KBM-7 (cell line): ENCODE data around the gene PHOSPHO2.
"Not testable (repeated sequence)": the region's sequence is repeated elsewhere in the genome, so short reads cannot be mapped to it uniquely, and the experiment has no call there.

Source experiments
- DNase-seq: peaks from one replicate; pipeline ENCODE4 v3.0.0-alpha.2; 2015
- in situ Hi-C: fragments of 300-500 bp; cut with MboI; formaldehyde crosslinking; loops from 2 replicates; pipeline ENCODE4 v1.14.3; 2020; ENCODE audit warnings: low sequenced_read_pairs, low pct_unique_long_range_greater_than_20kb, mixed read lengths

Gene PHOSPHO2

DNA sequence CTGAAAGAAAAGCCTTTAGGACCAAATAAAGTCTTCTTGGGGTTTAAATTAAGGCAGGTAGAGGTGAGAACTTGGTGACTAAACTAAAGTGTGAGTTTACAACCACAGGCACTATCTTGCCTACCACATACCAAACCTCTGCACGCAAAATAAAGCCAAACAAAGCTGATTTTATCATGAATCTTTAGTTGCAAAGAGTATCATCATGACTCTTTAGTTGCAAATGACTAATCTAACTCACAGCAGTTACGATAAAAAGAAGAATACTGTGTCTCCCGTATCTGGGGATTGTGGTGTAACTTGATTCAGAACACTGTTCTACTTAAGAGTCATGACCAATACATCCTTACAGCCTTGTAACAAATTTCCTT, 11.2 kb upstream of the PHOSPHO2 start:
- no peak for DNase-seq
- in situ Hi-C loops, result no loop called here

DNA sequence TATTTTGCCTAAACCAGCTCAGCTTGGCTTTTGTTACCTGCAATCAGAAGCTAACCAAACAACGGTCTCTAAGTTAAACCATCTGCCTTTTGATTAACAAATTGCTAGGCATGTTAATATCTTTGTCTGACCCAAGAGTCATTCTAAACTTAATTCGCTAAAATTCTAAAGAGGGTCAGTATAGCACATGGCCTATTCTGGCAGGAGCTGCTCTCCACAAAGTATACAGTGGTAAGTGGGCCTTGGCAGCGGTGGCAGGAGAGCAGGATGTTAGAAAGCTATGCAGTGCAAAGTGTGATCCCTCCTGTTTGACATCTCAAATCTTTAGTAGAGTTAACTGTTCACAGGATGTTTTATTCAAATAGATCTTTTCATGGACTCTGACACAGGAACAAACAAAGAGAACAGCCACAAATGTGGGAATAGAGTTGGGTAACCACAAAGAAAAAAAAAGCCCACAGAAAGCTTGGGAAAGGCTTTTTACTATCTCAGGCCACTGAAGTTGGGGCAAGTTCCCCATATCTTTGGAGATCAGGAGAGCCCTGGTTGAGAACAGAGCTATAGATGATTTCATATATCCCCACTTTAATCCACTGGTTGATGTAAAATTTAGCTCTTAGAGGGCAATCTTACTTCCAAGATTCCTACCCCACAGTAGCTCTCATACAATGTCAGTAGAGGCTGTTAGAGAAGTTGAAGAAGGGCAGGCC, 10.7 kb upstream of the PHOSPHO2 start:
- DNase-seq, result no peak
- in situ Hi-C loops, result no loop called here

DNA sequence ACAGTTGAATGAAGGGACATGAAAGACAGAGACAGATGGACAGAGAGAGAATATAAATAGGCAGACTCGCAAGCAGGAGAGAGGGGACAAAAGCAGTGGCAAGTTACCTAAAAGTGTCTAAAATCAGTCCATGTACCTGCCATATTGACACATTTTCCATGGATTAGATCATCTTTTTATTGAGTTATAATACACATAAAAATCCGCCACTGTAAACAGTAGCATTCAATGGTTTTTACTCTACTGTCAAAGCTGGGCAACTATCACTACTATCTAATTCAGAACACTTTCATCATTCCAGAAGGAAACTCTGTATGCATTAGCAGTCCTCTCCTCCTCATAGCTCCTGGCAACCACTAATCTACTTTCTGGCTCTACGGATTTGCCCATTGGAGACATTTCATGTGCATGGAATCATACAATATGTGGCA, 10.1 kb upstream of the PHOSPHO2 start:
- DNase-seq, result no peak
- in situ Hi-C loops, result no loop called here

DNA sequence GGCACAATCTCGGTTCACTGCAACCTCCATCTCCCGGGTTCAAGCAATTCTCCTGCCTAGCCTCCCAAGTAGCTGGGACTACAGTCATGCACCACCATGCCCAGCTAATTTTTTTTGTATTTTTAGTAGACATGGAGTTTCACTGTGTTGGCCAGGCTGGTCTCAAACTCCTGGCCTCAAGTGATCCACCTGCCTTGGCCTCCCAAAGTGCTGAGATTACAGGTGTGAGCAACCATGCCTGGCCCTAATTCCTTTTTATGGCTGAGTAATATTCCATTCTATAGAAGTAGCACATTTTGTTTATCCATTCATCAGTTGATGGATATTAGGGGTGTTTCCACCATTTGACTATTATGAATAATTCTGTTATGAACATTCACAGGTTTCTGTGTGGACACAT, 9.6 kb upstream of the PHOSPHO2 start:
- DNase-seq, in situ Hi-C loops: not testable (repeated sequence)

DNA sequence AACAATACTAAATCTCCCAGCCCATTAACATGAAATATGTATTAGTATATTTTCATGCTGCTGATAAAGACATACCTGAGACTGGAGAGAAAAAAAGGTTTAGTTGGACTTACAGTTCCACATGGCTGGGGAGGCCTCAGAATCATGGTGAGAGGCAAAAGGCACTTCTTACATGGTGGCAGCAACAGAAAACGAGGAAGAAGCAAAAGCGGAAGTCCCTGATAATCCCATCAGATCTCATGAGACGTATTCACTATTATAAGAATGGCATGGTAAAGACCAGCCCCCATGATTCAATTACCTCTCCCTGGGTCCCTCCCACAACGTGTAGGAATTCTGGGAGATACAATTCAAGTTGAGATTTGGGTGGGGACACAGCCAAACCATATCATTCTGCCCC, 7.4 kb upstream of the PHOSPHO2 start:
- in situ Hi-C loops, DNase-seq: not testable (repeated sequence)

DNA sequence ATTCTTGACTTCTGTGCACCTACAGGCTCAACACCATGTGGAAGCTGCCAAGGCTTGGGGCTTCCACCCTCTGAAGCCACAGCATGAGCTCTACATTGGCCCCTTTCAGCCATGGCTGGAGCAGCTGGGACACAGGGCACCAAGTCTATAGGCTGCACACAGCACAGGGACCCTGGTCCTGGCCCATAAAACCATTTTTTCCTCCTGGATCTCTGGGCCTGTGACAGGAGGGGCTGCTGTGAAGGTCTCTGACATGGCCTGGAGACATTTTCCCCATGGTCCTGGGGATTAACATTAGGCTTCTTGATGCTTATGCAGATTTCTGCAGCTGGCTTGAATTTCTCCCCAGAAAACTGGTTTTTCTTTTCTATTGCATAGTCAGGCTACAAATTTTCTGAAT, 6.3 kb upstream of the PHOSPHO2 start:
- DNase-seq, in situ Hi-C loops: not testable (repeated sequence)

DNA sequence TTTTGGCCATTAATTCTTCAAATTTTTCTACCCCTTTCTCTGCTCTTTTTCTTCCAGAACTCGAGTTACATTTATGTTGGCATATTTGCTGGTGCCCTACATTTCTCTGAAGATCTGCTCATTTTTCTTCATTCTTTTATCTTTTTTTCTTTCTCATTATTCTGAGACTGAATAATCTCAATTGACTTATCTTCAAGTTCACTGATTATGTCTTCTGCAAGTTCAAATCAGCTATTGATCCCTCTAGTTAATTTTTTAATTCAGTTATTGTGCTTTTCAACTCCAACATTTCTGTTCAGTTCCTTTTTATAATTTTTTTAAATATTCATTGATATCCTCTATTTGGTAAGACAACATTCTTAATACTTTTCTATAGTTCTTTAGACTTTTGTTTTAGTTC, 3.3 kb upstream of the PHOSPHO2 start:
- in situ Hi-C loops, result no loop called here
- DNase-seq, result no peak

DNA sequence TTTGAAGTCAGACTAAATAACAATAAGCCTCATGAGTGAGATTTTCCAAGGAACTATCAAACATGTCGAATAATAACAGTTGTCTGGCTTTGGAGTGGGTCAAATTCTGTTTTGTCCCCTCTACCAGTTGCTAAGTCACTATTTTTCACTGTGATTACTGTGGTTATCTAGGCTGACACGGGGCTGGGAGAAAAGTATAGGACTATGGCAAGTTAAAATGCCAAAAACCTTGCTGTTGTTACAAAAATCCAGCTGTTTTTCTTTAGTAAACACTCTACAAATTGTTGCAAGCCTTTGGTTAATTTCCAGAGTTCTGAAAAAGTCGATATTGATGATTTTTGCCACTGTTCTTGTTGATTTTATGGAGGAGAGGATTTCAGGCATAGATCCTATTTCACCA, 1.6 kb upstream of the PHOSPHO2 start:
- no peak for DNase-seq
- in situ Hi-C loops, result no loop called here

DNA sequence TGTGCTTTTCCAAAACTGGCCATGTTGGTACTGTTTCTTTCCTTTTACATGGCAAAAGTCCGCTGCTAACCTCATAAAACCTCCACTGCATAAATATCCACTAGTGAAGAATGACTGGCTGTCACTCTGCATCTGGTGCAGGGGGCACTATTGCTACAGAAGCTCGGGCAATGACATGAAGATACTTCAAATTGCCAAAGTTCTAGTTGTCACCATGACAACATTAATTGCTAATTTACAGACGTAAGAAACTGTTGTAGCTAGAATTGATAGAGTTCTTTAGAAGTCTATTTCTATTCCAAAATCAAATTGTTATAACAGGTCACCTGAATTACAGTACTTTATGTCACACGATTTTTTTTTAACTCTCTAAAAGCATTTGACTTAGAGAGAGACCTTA, 909 bp upstream of the PHOSPHO2 start:
- in situ Hi-C loops, result no loop called here
- DNase-seq, result peak; percentile 43

DNA sequence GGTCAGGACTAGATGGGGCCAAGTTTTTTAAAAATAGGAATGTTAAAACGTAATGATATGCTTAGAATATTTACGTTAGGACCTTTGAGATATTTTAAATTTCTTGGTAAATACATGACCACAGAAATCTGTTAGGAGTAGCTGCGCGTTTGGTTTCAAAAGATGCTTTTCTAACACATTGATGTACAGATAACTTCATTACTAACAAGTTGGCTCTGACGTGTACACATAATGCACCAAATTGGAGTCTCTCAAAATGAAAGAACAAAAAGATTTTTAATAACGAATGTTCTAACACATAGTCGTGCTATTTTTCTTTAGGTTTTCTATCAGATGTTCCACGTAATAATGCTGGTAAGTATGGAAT, 608 bp downstream of the PHOSPHO2 start:
- in situ Hi-C loops, result no loop called here
- DNase-seq, result no peak

DNA sequence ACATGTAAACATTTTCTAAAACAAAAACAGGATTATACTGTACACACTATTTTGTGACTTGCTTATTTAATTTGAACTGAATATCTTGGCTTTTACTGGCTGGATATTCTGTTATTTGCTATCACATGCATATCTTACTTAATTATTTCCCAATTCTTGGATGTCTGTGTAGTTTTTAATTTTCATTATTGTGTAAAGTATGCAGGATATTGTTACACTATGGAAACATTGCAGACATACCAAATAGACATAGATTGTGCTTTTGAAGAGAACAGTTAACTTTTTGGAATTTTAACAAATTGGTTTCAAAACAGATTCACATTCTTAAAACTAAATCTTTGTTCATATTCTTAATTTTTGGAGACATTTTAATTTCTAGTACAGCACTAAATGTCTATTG, 2.1 kb downstream of the PHOSPHO2 start:
- DNase-seq, result no peak
- in situ Hi-C loops, result no loop called here

DNA sequence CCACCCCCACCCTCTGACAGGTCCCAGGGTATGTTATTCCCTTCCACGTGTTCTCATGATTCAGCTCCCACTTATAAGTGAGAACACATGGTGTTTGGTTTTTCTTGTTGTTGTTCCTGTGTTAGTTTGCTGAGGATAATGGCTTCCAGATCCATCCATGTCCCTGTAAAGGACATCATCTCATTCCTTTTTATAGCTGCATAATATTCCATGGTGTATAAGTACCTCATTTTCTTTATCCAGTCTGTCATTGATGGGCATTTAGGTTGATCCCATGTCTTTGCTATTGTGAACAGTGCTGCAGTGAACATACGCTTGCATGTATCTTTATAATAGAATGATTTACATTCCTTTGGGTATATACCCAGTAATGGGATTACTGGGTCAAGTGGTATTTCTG, 4.9 kb downstream of the PHOSPHO2 start:
- DNase-seq, in situ Hi-C loops: not testable (repeated sequence)

DNA sequence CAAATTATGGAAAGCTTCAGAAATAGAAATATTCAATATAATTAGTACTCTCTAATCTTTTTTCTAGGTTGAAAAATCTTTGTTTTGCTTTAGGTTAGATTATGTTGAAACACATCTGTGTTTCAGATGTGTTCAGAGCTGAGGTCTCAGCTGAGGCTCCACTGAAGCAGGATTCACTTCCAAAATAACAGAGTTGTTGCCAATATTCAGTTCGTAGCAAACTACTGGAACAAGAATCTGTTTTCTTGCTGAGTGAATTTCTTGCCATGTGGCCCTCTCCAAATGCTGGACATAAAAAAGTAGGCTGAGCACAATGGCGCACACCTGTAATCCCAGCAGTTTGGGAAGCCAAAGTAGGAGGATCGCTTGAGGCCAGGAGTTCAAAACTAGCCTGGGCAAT, 8.7 kb downstream of the PHOSPHO2 start:
- in situ Hi-C loops, result no loop called here
- DNase-seq, result no peak

DNA sequence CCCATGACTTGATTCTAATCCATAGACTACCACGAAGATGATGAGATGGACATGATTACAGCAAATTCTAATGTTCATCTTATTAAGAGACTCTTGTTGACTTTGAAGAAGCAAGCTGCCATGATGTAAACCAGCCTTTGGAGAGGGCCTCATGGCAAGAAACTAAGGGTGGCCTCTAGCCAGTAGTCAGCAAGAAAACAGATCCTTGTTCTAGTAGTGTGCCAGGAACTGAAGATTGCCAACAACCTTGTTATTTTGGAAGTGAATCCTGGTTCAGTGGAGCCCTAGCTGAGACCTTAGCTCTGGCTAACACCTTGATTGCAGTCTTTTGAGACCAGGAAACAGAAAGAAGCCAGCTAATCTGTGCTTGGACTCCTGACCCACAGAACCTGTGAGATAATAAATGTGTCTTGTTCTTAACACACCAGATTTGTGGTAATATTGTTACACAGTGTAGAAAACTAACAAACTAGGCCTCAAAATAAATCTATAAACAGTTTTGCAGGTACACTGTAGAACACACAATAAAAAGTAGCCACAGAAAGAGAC, 10.0 kb downstream of the PHOSPHO2 start:
- in situ Hi-C loops, result no loop called here
- no peak for DNase-seq

DNA sequence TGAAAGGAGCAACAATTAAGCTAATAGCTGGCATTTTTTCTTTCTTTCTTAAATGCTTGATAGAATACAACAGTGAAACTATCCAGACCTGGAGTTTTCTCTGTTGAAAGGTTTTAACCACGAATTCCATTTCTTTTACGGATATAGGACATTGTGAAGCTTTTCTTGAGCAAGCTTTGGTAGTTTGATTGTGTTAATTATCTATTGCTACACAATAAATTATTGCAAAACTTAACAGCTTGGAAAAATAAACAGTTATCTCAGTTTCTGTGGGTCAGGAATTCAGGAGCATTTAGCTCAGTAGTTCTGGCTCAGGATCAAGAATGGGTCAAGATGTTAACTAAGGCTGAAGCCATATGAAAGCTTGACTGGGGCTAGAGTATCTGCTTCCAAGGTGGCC, 11.7 kb downstream of the PHOSPHO2 start:
- in situ Hi-C loops, result no loop called here
- DNase-seq, result no peak

DNA sequence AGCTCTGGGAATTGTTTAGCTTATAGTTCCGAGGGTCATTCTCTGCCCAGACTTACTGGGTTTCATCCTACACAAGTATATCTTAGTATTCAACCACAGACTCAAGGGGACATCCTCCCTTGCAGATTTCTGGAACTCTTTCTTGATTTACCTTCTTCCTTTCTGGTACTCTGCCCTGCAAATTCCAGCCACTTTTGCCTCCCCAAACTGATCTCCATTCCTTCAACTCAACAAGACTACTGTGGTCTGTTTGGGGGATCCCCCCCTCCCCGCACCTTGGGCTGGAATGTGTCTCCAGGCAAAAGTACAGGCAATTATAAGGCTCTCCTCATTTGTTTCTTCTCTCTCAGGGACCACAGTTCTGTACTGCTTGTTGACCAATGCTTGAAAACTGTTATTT, 13.4 kb downstream of the PHOSPHO2 start:
- in situ Hi-C loops, result no loop called here
- DNase-seq, result no peak

DNA sequence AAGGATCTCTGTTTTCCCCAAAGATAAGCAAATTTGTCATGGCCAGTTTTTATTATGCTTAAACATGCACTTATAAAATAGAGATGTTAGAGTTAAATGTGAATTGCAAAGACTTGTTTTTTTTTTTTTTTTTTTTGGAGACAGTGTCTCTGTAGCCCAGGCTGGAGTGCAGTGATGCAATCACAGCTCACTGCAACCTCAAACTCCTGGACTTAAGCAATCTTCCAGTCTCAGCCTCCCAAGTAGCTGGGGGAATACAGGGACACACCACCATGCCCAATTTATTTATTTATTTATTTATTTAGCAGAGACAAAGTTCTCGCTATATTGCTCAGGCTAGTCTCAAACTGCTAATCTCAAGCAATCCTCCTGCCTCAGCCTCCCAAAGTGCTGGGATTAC, 15.1 kb downstream of the PHOSPHO2 start:
- no peak for DNase-seq
- in situ Hi-C loops, result no loop called here

DNA sequence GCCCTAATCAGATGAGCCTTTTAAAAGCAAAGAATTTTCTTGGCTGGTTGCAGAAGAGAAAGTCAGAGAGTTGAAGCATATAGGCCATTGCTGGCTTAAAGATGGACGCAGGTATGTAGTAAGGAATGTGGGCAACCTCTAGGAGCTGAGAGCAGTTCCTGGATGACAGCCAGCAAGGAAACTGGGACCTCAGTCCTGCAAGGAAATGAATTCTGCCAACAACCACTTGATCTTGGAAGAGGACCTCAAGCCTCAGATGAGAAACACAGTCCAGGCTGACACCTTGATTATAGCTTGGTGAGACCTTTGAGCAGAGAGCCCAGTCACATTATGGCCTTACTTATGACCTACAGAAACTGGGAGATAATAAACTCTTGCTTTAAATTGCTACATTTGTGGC, 15.7 kb downstream of the PHOSPHO2 start:
- DNase-seq, result no peak
- in situ Hi-C loops, result no loop called here

DNA sequence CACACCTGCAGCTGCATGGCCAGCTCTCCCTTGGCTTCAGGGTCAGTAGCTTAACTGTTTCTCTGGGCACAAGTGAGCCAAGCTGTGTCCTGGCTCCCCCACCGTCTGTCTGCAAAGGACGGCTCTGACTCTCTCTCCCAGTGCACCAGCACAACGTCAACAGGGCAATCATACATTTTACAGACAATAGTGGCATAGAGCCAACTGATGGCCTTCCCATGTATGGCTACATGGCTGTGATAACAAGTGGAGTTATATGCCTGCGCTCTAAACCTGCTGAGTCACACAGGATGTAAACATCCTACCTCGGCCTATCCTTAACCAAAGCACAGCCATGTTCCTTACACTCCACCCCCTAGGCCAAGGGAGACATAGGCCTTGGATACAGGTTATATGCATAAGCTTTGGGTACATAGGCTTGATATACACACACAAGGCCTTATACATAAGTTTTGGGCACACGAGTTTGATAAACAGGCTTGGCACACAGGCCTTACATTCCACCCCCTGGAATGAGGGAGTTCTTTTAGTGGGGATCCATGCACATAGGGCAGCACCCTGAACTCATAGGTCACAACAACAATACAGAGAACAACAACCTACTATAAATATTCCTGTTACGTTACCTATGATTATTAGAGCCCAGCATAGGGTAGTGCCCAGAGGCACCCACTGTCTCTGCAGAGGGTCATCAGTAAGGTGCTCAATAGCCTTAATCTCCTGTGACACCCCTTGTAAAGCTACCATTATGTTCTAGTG, 17.7 kb downstream of the PHOSPHO2 start:
- in situ Hi-C loops, result no loop called here
- DNase-seq, result no peak

DNA sequence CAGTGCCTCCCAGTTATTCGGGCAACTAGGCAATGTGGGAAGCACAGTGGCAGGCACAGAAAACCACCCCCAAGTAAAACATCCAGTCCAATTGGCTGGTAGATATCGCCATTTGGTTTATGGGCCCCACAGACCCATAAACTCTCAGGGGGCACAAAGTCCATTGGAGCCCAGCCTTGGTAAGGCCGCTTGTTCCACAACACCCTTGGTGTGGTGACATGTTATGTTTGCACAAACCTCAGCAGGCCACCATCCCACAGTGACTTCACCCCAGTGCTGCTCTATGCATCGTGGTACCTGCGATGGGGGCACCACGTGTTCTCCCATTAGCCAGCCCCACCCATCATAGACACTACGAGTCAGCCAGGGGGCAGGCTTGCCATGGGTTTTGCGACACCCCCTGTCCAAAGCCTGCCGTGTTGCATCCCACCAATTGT, 18.5 kb downstream of the PHOSPHO2 start:
- DNase-seq, result no peak
- in situ Hi-C loops, result no loop called here

DNA sequence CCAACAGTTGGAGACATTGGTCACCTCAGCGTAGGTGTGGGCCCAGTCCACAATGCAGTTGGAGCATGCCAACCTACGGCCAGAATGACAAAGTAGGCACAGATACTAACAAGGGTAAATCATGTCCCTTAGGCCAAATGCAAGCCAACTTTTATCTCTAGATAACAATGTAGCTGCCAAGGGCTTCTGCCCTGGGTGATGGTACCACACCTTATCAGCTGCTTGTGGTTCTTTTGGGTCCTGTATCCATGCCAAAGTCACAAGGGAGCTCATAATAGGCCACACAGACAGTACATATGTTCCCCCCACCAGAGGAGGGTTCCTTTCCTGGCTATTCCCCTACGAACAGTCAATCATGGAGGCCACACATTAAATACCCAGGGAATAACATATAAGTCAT, 19.1 kb downstream of the PHOSPHO2 start:
- in situ Hi-C loops, result no loop called here
- no peak for DNase-seq
